Activated CD8-positive, alpha-beta memory T cell treated with anti-CD3 and anti-CD28 coated beads, Interleukin-2, amount 50 U/mL, for 1 hour (primary cell): ENCODE results near the gene SCPEP1.

Experiments used
- DNase-seq: peaks from one replicate; pipeline ENCODE4 v3.0.0-alpha.2; 2020; ENCODE audit errors: extremely low read depth

Gene SCPEP1

DNA sequence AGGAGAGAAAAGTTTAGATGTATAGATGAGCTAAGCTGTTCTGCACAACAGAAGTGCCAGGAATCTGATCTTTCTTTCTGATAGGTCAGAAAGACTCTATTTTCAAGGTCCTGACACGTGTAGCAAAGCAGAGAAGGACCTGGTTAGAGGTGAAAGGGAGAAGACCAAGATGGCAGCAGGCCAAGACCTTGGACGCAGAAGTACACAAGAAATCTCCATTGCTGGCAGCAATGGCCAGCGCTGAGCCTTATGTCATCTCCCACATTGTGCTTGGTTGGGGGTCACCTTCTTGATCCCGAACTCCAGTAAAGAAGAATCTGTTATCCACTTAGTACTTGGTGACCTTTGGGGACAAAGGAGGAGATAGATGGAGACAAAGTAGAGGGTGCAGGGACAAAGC, 65.3 kb downstream of the SCPEP1 start:
- no peak for DNase-seq

DNA sequence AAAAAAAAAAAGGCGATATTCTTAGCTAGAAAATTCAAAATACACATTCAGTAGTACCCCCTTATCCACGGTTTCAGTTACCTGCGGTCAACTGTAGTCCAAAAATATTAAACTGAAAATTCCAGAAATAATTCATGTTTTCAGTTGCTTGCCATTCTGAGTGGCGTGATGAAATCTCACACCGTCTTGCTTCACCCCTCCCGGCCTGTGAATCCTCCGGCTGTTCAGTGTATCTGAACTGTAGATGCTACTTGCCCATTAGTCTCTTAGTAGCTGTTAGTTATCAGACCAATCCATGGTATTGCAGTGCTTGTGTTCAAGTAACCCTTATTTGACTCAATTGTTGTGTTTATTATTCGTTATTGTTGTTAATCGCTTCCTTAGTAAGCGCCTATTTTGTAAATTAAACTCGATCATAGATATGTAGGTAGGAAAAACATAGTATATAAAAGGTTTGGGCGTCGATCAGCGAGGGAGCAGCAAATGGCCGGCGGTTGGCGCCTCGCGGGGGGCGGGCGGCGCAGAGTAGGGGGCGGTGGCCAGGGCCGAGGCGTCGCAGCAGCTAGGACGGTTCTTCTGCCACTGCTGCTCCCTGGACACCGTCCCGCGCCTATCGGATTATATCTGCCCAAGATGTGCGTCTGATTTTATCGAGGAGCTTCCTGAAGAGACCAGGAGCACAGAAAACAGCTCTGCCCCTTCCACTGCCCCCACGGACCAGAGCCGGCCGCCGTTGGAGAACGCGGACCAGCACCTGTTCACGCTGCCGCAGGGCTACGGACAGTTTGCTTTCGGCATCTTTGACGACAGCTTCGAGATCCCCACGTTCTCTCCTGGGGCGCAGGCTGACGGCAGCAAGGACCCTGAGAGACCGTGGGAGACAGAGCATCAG, 67.3 kb downstream of the SCPEP1 start:
- DNase-seq = no peak

DNA sequence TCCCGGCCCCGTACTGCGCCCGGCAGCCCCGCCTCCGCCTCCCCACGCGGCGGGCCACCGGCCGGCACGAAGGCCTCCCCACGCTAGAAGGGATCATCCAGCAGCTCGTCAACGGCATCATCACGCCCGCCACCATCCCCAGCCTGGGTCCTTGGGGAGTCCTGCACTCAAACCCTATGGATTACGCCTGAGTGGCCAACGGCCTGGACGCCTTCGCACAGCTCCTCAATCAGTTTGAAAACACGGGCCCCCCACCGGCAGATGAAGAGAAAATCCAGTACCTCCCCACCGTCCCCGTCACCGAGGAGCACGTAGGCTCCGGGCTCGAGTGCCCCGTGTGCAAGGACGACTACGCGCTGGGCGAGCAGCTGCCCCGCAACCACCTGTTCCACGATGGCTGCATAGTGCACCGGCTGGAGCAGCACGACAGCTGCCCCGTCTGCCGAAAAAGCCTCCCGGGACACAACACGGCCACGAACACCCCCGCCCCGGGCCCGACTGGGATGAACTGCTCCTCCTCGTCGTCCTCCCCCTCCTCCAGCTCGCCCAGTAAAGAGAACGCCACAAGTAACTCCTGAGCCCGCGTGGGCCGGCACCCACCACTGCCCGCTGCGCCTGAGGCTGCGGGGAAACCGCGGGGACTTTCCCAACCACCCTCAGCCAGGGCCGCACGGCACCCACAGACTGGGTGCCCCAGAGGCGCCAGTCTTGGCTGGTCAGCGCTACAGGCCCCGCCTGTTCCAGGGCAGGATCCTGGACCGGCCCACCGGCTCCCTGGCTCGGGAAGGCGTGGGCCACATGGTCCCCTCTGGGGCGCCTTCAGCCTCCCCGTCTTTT, 68.2 kb downstream of the SCPEP1 start:
- no peak for DNase-seq

DNA sequence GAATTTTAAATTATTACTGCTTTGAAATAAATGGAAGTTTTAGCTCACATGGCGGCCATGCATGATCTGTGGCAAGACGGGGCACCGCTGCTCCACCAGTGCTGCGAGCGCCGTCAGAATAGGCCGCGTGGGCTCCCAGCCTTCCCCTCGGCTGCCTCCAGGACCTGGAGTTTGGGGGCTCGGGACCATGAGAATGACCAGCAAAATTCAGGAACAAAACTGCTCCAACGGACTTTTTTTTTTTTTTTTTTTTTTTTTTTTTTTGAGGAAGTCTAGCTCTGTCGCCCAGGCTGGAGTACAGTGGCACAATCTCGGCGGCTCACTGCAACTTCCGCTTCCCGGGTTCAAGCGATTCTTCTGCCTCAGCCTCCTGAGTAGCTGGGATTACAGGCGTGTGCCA, 68.8 kb downstream of the SCPEP1 start:
- DNase-seq = no peak

DNA sequence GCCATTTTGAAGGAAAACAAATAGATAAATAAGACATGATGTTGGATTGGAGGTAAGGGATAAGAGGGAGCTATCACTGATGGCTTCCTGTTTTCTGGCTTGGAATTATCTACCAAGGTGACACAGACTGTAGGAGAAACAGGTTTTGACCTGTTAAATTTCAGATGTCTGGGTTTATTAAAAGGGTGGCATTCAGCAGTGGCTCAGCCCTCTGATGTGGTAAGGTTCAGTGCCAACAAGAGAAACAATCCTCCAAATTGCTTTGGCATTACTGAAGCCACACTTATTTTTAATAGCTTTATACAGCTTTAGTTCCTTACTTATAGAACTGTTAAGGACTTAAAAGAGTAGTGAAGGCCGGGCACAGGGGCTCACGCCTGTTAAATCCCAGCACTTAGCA, 70.2 kb downstream of the SCPEP1 start:
- no peak for DNase-seq

DNA sequence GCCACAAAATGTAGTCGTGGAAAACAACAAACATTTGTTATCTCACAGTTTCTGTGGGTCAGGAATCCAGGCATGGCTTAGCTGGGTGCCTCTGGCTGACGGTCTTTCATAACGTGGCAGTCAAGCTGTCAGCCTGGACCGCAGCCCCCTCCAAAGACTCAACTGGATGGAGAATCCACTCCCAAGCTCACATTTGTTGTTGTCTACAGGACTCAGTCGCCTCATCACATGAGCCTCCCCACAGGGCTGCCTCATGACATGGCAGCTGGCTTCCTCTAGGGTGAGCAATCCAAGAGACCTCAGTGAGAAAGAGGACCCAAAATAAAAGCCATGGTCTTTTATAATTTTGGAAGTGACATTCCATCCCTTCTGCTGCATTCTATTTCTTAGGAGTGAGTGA, 72.4 kb downstream of the SCPEP1 start:
- no peak for DNase-seq

DNA sequence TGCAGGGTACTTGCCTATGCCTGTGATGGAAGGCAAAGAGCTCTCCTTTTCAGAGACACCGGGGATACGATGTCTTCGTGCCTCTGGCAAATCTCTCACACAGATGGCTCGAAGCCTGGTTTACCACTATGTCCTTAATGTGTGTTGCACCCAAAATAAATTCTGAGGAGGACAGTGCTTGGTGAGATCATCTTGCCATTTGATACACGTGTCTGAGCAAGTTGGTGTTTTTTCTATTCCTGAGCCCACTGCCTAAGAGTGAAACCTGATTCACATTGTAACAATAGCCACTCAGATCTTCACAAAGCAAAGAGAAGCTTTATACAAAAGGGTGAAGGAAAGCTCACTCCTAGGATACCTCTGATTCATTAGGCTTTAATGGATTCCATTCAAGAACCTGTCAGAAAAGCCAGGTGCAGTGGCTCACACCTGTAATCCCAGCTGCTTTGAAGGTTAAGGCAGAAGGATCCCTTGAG, 74.0 kb downstream of the SCPEP1 start:
- DNase-seq = no peak
